GM23338 (cell line): ENCODE results near the gene FHIT. TPM values are rescaled to one million over a fixed set of nuclear protein-coding genes. Genes with fewer than 3 reads are reported as not detected.
A peak's percentile ranks its signal among the peaks of the same experiment; 100 is the strongest.

Experiments used
- ATAC-seq: fragments of 200-7000 bp; cut with Tn5 transposase; 3 replicates; pipeline ENCODE4 v1.9.1; 2020
- DNase-seq: peaks from one replicate; pipeline ENCODE4 v3.0.0-alpha.2; 2015; ENCODE audit warnings: low spot score
- H2AFZ ChIP-seq: fragments of 200-600 bp; sonication (generic); 2 replicates; pipeline ENCODE4 v1.8.0; 2016; ENCODE audit warnings: antibody characterized with exemption, mild to moderate bottlenecking, moderate library complexity
- H3F3A ChIP-seq: fragments of 200-600 bp; sonication (generic); replicated peaks from 2 replicates; pipeline ENCODE4 v1.8.0; 2017; ENCODE audit warnings: antibody characterized with exemption, mixed run types, low read depth
- H3K27ac ChIP-seq: fragments of 200-600 bp; sonication (generic); 2 replicates; pipeline ENCODE4 v1.6.1; 2016; ENCODE audit warnings: low read depth
- H3K27me3 ChIP-seq: fragments of 200-600 bp; sonication (generic); 2 replicates; pipeline ENCODE4 v1.8.0; 2016; ENCODE audit warnings: mild to moderate bottlenecking, mixed run types, moderate library complexity; ENCODE audit not compliant: insufficient read depth
- H3K36me3 ChIP-seq: fragments of 200-600 bp; sonication (generic); 2 replicates; pipeline ENCODE4 v1.8.0; 2016; ENCODE audit warnings: mild to moderate bottlenecking; ENCODE audit not compliant: insufficient read depth
- H3K4me1 ChIP-seq: fragments of 200-600 bp; sonication (generic); 2 replicates; pipeline ENCODE4 v1.8.0; 2016; ENCODE audit warnings: mild to moderate bottlenecking, moderate library complexity; ENCODE audit not compliant: insufficient read depth
- H3K4me2 ChIP-seq: fragments of 200-600 bp; sonication (generic); 2 replicates; pipeline ENCODE4 v1.7.1; 2017; ENCODE audit warnings: mixed run types
- H3K4me3 ChIP-seq: fragments of 200-600 bp; sonication (generic); 2 replicates; pipeline ENCODE4 v1.6.1; 2016; ENCODE audit warnings: mixed run types
- H3K79me2 ChIP-seq: fragments of 200-600 bp; sonication (generic); replicated peaks from 2 replicates; pipeline ENCODE4 v1.8.0; 2017; ENCODE audit warnings: mild to moderate bottlenecking; ENCODE audit not compliant: insufficient read depth
- H3K9me2 ChIP-seq: fragments of 200-600 bp; sonication (generic); 2 replicates; pipeline ENCODE4 v1.8.0; 2017; ENCODE audit not compliant: insufficient read depth
- H4K20me1 ChIP-seq: fragments of 200-600 bp; sonication (generic); replicated peaks from 2 replicates; pipeline ENCODE4 v1.8.0; 2017; ENCODE audit warnings: mild to moderate bottlenecking; ENCODE audit not compliant: insufficient read depth
- H3K27ac Mint-ChIP-seq: 2 replicates; pipeline ENCODE4 v1.8.0; 2020; ENCODE audit warnings: inconsistent platforms, mild to moderate bottlenecking, moderate library complexity, mixed read lengths
- H3K27me3 Mint-ChIP-seq: 3 replicates; pipeline ENCODE4 v1.8.0; 2022; ENCODE audit warnings: low read depth, mild to moderate bottlenecking, moderate library complexity, mixed read lengths, inconsistent platforms; ENCODE audit not compliant: insufficient read depth, poor library complexity
- H3K36me3 Mint-ChIP-seq: 3 replicates; pipeline ENCODE4 v1.8.0; 2021; ENCODE audit warnings: low read depth, mild to moderate bottlenecking, inconsistent platforms, moderate library complexity, mixed read lengths
- H3K4me1 Mint-ChIP-seq: 3 replicates; pipeline ENCODE4 v1.8.0; 2020; ENCODE audit warnings: mild to moderate bottlenecking, inconsistent platforms, mixed read lengths
- H3K4me3 Mint-ChIP-seq: 3 replicates; pipeline ENCODE4 v1.8.0; 2021; ENCODE audit warnings: moderate library complexity, mild to moderate bottlenecking, inconsistent platforms, mixed read lengths
- H3K9me3 Mint-ChIP-seq: 3 replicates; pipeline ENCODE4 v1.8.0; 2020; ENCODE audit warnings: moderate library complexity, mild to moderate bottlenecking, inconsistent platforms, mixed read lengths
- CREB1 ChIP-seq: fragments of 250-450 bp; sonication (Bioruptor Pico); IDR thresholded peaks from 2 replicates; pipeline ENCODE4 v1.5.0; 2020; ENCODE audit warnings: low read depth, mild to moderate bottlenecking, moderate library complexity
- EZH2 ChIP-seq: fragments of 200-600 bp; sonication (generic); IDR thresholded peaks from one replicate; pipeline ENCODE4 v1.8.0; 2017; ENCODE audit warnings: antibody characterized with exemption, mild to moderate bottlenecking, low read depth; ENCODE audit not compliant: unreplicated experiment
- NANOG ChIP-seq: IDR thresholded peaks from 2 replicates; pipeline ENCODE4 v1.6.1; 2016; ENCODE audit warnings: antibody characterized with exemption, borderline replicate concordance
- POLR2AphosphoS5 ChIP-seq: IDR thresholded peaks from 2 replicates; pipeline ENCODE4 v1.6.1; 2016; ENCODE audit warnings: antibody characterized with exemption, low read depth
- STAT1 ChIP-seq: IDR thresholded peaks from one replicate; pipeline ENCODE4 v1.6.1; 2016; ENCODE audit warnings: antibody characterized with exemption; ENCODE audit not compliant: unreplicated experiment
- ZNF114 ChIP-seq: fragments of 250-450 bp; sonication (Bioruptor Pico); IDR thresholded peaks from 2 replicates; pipeline ENCODE4 v1.5.0; 2020; ENCODE audit warnings: mild to moderate bottlenecking, moderate library complexity
- polyA plus RNA-seq: library from polyadenylated mRNA; unstranded; fragments of >200 nt; fragmentation: Nextera tagmentation; extraction: Ambion mirVana; gene quantifications from 2 replicates; pipeline ENCODE4 v1.2.1, GENCODE V29; 2016
- total RNA-seq: library from RNA; depleted of rRNA; stranded (reverse); fragments of >200 nt; shearing (Covaris generic); gene quantifications from 2 replicates; pipeline ENCODE4 v1.2.3, GENCODE V29; 2014
- TF ChIP-seq, protein P1 (sequence below), 2 experiments: fragments of 200-600 bp in 1 of 2; sonication (generic) in 1 of 2; conservative IDR thresholded peaks; 2 replicates each; pipeline versions ENCODE4 v1.5.1 to v1.6.1; 2016 to 2017; ENCODE audit warnings: antibody characterized with exemption in 2 of 2, low read depth in 2 of 2, mild to moderate bottlenecking in 2 of 2, moderate library complexity in 1 of 2
- TF ChIP-seq, protein P2 (sequence below): IDR thresholded peaks from 2 replicates; pipeline ENCODE4 v1.6.1; 2016; ENCODE audit warnings: antibody characterized with exemption
- TF ChIP-seq, protein P3 (sequence below): fragments of 250-450 bp; sonication (Bioruptor Pico); IDR thresholded peaks from 2 replicates; pipeline ENCODE4 v1.5.0; 2020; ENCODE audit warnings: mild to moderate bottlenecking, moderate library complexity

FHIT gene
- total and polyA plus RNA-seq, 2 experiments from 2014 or later: 3.0 to 8.3 TPM

DNA sequence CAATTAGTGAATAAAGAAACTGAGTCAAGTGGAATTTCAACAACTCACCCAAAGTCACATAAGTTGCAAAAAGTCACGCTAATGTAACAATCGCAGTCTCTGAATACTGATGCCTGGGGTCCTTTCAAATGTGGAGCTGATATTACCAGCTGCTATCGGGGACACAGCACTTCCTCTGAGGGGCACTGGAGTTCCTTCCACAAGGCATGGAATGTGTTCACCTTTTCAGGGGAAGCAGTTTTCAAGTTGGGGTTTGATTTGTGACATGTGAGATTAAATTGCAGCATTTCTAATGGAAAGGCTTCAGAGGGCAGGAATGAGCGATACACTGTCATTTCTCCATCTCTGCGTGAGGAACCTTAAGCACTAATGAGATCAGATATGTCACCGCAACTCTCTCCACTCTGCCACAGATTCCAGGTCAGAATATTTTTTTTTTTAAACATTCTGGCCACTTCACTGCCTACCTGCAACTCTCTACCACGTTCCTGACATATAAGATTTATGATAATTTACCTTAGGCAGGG is 1394.3 kb downstream of the FHIT start:
- H3K4me2 ChIP-seq: no peak overlapping the region
- no peak for DNase-seq
- ATAC-seq: peak; percentile 58
- Mint-ChIP-seq H3K9me3 (no peaks in the 10 kb centered on the region; the same call in 1 of the 3 replicates), H3K36me3 (no peaks in the 10 kb centered on the region; the same call in 2 of the 3 replicates), H3K4me1 (peaks cover 7% of the 10 kb centered on the region; the same call in 1 of the 3 replicates), H3K4me3 (no peak overlapping the region), H3K27ac (no peak overlapping the region), H3K27me3 (no peaks in the 10 kb centered on the region)
- H2AFZ ChIP-seq: no peak overlapping the region
- no peak overlapping the region for H3K4me3 ChIP-seq
- no peaks in the 10 kb centered on the region for H3K36me3 ChIP-seq
- no peaks in the 10 kb centered on the region for H3K9me2 ChIP-seq
- TF ChIP-seq, protein P1, sequence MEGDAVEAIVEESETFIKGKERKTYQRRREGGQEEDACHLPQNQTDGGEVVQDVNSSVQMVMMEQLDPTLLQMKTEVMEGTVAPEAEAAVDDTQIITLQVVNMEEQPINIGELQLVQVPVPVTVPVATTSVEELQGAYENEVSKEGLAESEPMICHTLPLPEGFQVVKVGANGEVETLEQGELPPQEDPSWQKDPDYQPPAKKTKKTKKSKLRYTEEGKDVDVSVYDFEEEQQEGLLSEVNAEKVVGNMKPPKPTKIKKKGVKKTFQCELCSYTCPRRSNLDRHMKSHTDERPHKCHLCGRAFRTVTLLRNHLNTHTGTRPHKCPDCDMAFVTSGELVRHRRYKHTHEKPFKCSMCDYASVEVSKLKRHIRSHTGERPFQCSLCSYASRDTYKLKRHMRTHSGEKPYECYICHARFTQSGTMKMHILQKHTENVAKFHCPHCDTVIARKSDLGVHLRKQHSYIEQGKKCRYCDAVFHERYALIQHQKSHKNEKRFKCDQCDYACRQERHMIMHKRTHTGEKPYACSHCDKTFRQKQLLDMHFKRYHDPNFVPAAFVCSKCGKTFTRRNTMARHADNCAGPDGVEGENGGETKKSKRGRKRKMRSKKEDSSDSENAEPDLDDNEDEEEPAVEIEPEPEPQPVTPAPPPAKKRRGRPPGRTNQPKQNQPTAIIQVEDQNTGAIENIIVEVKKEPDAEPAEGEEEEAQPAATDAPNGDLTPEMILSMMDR (conservative IDR thresholded peaks at IDR 0.05; ENCODE audit: low read depth in 2 of 2): 0 out of 4 replicates have a peak, but pooled peaks of 1 of the 2 experiments have one; percentile 16
- TF ChIP-seq ZNF114 (CRISPR knock-in tag): no peak
- no peaks in the 10 kb centered on the region for H3F3A ChIP-seq
- H3K27ac ChIP-seq: no peak overlapping the region
- no peaks in the 10 kb centered on the region for H3K27me3 ChIP-seq
- H3K79me2 ChIP-seq: no peaks in the 10 kb centered on the region
- no peaks in the 10 kb centered on the region for H4K20me1 ChIP-seq
- H3K4me1 ChIP-seq: no peaks in the 10 kb centered on the region

GRCh38 chr3:59854061-59854709 is 1397.1 kb downstream of the FHIT start:
- no peaks in the 10 kb centered on the region for H3F3A ChIP-seq
- Mint-ChIP-seq H3K36me3 (no peaks in the 10 kb centered on the region), H3K27me3 (no peaks in the 10 kb centered on the region), H3K9me3 (no peaks in the 10 kb centered on the region), H3K4me1 (peaks cover 7% of the 10 kb centered on the region; the same call in 1 of the 3 replicates), H3K27ac (no peak overlapping the region), H3K4me3 (no peak overlapping the region)
- H3K27ac ChIP-seq: no peak overlapping the region
- H3K79me2 ChIP-seq: no peaks in the 10 kb centered on the region
- ATAC-seq (no peak), DNase-seq (no peak)
- no peaks in the 10 kb centered on the region for H3K4me1 ChIP-seq
- no peak overlapping the region for H3K4me2 ChIP-seq
- H3K36me3 ChIP-seq: no peaks in the 10 kb centered on the region
- H3K9me2 ChIP-seq: no peaks in the 10 kb centered on the region
- H3K4me3 ChIP-seq: no peak overlapping the region
- no peaks in the 10 kb centered on the region for H4K20me1 ChIP-seq
- H2AFZ ChIP-seq: no peak overlapping the region
- no peaks in the 10 kb centered on the region for H3K27me3 ChIP-seq
- no peak for TF ChIP-seq POLR2AphosphoS5
- TF ChIP-seq, protein P2, sequence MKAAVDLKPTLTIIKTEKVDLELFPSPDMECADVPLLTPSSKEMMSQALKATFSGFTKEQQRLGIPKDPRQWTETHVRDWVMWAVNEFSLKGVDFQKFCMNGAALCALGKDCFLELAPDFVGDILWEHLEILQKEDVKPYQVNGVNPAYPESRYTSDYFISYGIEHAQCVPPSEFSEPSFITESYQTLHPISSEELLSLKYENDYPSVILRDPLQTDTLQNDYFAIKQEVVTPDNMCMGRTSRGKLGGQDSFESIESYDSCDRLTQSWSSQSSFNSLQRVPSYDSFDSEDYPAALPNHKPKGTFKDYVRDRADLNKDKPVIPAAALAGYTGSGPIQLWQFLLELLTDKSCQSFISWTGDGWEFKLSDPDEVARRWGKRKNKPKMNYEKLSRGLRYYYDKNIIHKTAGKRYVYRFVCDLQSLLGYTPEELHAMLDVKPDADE: no peak
- no peak for TF ChIP-seq EZH2
- TF ChIP-seq STAT1: no peak
- TF ChIP-seq CREB1 (CRISPR knock-in tag): no peak
- TF ChIP-seq NANOG: no peak
- TF ChIP-seq, protein P3, sequence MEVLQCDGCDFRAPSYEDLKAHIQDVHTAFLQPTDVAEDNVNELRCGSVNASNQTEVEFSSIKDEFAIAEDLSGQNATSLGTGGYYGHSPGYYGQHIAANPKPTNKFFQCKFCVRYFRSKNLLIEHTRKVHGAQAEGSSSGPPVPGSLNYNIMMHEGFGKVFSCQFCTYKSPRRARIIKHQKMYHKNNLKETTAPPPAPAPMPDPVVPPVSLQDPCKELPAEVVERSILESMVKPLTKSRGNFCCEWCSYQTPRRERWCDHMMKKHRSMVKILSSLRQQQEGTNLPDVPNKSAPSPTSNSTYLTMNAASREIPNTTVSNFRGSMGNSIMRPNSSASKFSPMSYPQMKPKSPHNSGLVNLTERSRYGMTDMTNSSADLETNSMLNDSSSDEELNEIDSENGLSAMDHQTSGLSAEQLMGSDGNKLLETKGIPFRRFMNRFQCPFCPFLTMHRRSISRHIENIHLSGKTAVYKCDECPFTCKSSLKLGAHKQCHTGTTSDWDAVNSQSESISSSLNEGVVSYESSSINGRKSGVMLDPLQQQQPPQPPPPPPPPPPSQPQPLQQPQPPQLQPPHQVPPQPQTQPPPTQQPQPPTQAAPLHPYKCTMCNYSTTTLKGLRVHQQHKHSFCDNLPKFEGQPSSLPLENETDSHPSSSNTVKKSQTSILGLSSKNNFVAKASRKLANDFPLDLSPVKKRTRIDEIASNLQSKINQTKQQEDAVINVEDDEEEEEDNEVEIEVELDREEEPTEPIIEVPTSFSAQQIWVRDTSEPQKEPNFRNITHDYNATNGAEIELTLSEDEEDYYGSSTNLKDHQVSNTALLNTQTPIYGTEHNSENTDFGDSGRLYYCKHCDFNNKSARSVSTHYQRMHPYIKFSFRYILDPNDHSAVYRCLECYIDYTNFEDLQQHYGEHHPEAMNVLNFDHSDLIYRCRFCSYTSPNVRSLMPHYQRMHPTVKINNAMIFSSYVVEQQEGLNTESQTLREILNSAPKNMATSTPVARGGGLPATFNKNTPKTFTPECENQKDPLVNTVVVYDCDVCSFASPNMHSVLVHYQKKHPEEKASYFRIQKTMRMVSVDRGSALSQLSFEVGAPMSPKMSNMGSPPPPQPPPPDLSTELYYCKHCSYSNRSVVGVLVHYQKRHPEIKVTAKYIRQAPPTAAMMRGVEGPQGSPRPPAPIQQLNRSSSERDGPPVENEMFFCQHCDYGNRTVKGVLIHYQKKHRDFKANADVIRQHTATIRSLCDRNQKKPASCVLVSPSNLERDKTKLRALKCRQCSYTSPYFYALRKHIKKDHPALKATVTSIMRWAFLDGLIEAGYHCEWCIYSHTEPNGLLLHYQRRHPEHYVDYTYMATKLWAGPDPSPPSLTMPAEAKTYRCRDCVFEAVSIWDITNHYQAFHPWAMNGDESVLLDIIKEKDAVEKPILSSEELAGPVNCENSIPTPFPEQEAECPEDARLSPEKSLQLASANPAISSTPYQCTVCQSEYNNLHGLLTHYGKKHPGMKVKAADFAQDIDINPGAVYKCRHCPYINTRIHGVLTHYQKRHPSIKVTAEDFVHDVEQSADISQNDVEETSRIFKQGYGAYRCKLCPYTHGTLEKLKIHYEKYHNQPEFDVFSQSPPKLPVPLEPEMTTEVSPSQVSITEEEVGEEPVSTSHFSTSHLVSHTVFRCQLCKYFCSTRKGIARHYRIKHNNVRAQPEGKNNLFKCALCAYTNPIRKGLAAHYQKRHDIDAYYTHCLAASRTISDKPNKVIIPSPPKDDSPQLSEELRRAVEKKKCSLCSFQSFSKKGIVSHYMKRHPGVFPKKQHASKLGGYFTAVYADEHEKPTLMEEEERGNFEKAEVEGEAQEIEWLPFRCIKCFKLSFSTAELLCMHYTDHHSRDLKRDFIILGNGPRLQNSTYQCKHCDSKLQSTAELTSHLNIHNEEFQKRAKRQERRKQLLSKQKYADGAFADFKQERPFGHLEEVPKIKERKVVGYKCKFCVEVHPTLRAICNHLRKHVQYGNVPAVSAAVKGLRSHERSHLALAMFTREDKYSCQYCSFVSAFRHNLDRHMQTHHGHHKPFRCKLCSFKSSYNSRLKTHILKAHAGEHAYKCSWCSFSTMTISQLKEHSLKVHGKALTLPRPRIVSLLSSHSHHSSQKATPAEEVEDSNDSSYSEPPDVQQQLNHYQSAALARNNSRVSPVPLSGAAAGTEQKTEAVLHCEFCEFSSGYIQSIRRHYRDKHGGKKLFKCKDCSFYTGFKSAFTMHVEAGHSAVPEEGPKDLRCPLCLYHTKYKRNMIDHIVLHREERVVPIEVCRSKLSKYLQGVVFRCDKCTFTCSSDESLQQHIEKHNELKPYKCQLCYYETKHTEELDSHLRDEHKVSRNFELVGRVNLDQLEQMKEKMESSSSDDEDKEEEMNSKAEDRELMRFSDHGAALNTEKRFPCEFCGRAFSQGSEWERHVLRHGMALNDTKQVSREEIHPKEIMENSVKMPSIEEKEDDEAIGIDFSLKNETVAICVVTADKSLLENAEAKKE: no peak
- TF ChIP-seq, protein P1 (conservative IDR thresholded peaks at IDR 0.05; ENCODE audit: low read depth in 2 of 2): no peak
